Right atrium auricular region (tissue), 2 donors: Measurements from ENCODE around the gene PLPP4. TPM values are rescaled to one million over a fixed set of nuclear protein-coding genes. Genes with fewer than 3 reads are reported as not detected.

Experiments
- DNase-seq: peaks from one replicate; pipeline ENCODE4 v3.0.0-alpha.2; 2019; ENCODE audit warnings: low spot score
- H3K27ac ChIP-seq, 2 donors: fragments of 200-600 bp; sonication (generic); 1 replicate in 1 of 2; 2 replicates in 1 of 2; pipeline ENCODE4 v1.5.1; 2016 to 2019
- H3K27me3 ChIP-seq, 2 donors: fragments of 200-600 bp; sonication (generic); one replicate each; pipeline versions ENCODE4 v1.5.1 to v1.6.0; 2017 to 2019
- H3K36me3 ChIP-seq: fragments of 200-600 bp; sonication (generic); one replicate; pipeline ENCODE4 v1.5.1; 2016
- H3K4me1 ChIP-seq, 2 donors: fragments of 200-600 bp; sonication (generic); one replicate each; pipeline versions ENCODE4 v1.5.1 to v1.6.0; 2017 to 2019
- H3K4me3 ChIP-seq, 2 donors: fragments of 200-600 bp; sonication (generic); 1 replicate in 1 of 2; 2 replicates in 1 of 2; pipeline ENCODE4 v1.5.1; 2017 to 2019; ENCODE audit warnings: mild to moderate bottlenecking in 1 of 2, moderate library complexity in 1 of 2
- H3K9me3 ChIP-seq, 2 donors: fragments of 200-600 bp; sonication (generic); one replicate each; pipeline ENCODE4 v1.5.1; 2019
- total RNA-seq, 2 donors: library from RNA; depleted of rRNA; stranded (reverse); fragments of >200 nt; gene quantifications; one replicate each; pipeline ENCODE4 v1.1.0, GENCODE V29; 2016
- TF ChIP-seq, protein P1 (sequence below), 2 donors: fragments of 200-600 bp; sonication (generic); IDR thresholded peaks; one replicate each; pipeline ENCODE4 v1.5.1; 2019; ENCODE audit warnings: antibody characterized with exemption in 2 of 2

The PLPP4 gene
- total RNA-seq, 2 donors from 2014 or later = not detected

DNA sequence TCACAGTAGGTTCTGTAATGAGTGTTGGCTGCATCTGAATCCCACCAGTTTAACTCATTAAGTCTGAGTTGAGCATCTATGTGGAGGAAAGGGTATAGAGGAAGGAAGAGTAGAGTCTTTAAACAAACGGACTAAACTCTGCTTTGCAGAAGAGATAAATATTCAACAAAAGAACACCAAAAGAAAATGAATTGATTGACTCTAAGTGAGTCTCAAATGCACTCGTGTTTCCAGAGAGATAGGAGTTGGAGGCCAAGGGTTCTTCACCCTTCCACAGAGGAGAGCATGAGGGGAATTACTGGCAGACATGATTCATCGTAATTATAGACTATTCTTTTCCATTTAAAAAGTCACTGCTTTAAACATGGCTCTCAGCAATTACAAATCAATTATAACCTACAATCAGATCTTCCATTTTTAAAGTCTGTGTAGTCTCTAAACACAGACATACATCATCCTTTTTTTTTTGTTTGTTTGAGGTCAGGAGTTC is 56.3 kb downstream of the PLPP4 start:
- Histone ChIP-seq H3K4me3 (no peak overlapping the region), H3K27ac (no peak overlapping the region), H3K4me1 (no peaks in the 10 kb centered on the region), H3K27me3 (no peaks in the 10 kb centered on the region), H3K9me3 (no peaks in the 10 kb centered on the region), H3K36me3 (no peaks in the 10 kb centered on the region)
- TF ChIP-seq, protein P1, sequence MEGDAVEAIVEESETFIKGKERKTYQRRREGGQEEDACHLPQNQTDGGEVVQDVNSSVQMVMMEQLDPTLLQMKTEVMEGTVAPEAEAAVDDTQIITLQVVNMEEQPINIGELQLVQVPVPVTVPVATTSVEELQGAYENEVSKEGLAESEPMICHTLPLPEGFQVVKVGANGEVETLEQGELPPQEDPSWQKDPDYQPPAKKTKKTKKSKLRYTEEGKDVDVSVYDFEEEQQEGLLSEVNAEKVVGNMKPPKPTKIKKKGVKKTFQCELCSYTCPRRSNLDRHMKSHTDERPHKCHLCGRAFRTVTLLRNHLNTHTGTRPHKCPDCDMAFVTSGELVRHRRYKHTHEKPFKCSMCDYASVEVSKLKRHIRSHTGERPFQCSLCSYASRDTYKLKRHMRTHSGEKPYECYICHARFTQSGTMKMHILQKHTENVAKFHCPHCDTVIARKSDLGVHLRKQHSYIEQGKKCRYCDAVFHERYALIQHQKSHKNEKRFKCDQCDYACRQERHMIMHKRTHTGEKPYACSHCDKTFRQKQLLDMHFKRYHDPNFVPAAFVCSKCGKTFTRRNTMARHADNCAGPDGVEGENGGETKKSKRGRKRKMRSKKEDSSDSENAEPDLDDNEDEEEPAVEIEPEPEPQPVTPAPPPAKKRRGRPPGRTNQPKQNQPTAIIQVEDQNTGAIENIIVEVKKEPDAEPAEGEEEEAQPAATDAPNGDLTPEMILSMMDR (IDR thresholded peaks at IDR 0.05) = no peak
- DNase-seq = no peak

DNA sequence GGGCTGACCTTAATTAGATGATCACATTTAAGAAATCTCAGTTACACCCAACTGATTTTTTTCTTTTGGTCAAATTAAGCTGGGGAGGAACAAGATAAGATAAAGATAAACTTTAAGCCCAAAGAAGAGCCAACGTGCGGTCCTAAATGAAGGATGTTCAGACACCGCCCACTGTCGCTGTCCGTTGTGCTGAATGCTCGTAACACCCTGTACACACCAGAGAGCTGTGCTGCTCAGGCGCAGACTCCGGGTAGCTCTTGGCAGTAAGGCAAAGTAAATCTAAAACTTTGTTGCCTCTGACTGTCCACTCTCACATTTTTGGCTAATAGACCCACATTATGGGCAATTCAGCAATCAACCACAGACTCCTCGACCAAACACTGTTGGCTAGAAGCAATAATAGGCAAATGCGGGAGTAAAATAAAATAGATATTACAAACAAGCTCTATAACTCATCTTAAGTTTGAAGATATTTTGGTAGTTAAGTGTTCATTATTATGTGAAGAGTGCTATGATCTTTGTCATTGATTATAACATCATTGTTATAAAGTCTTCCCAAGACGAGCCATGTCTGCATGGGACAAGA is 57.1 kb downstream of the PLPP4 start:
- DNase-seq = no peak
- Histone ChIP-seq H3K27ac (no peak overlapping the region), H3K4me3 (no peak overlapping the region), H3K4me1 (no peaks in the 10 kb centered on the region), H3K27me3 (no peaks in the 10 kb centered on the region), H3K9me3 (no peaks in the 10 kb centered on the region), H3K36me3 (no peaks in the 10 kb centered on the region)
- TF ChIP-seq, protein P1 (IDR thresholded peaks at IDR 0.05) = no peak

DNA sequence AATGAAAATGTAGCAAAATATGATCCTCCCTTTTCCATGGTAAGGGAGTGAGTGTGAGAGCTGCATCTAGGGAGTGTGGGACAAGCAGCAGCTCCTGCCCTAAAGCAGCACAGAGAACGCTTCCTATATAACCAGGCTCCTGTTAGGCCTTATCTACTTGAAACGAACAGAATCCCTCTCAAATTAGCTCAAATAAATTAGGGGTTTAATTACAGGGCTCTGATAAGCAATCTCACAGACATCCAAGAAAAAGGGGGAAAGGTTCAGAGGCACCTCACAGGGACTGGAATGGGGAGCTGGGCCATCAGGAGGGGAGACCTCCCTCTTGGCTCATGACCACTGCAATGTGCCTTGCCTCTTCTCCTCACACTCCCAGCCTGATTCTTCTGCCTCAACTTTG is 57.9 kb downstream of the PLPP4 start:
- no peak for DNase-seq
- Histone ChIP-seq H3K27me3 (no peaks in the 10 kb centered on the region), H3K4me1 (no peaks in the 10 kb centered on the region), H3K36me3 (no peaks in the 10 kb centered on the region), H3K27ac (no peak overlapping the region), H3K4me3 (no peak overlapping the region), H3K9me3 (no peaks in the 10 kb centered on the region)
- TF ChIP-seq, protein P1 (IDR thresholded peaks at IDR 0.05) = no peak

DNA sequence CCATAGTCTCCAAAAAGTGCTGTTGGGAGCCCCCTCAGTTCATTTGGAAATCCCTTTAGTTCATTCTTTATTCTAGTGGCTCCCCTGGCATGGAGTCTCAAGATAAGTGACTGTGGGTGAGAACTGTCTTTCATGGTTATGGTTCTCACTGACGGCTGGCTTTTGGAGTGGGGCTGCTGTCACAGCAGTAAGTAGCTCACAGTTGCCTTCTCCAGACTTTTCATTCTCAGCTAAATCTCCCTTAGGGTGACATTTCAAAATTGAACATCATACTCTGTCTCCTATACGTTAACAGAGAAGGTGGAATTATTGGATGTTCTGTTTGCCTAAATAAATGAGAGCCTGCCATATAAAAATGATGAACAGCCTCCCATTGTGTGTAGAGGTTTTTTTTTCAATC is 58.7 kb downstream of the PLPP4 start:
- Histone ChIP-seq H3K27me3 (no peaks in the 10 kb centered on the region), H3K36me3 (no peaks in the 10 kb centered on the region), H3K4me1 (no peaks in the 10 kb centered on the region), H3K9me3 (no peaks in the 10 kb centered on the region), H3K4me3 (no peak overlapping the region), H3K27ac (no peak overlapping the region)
- TF ChIP-seq, protein P1 (IDR thresholded peaks at IDR 0.05) = no peak
- DNase-seq = no peak

DNA sequence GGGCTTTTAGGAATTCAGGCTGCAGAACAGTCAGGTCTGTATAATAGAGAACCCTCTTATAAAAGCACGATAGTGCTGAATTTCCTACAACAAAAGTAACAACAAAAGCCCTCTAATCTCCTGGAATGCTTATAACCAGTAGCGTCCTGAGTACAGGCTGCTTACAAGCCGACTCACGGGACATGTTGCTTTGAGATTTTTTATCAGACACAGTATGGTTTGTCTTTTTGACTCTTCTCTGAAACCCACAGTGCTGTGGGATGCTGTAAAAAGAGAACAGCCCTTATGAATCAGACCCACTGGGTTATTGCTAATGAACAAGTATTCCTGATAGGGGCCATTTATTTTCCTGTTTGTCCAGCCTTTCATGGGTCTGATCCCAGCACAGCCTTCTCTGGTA is 59.4 kb downstream of the PLPP4 start:
- H3K4me3 ChIP-seq = no peak overlapping the region
- H3K27me3 ChIP-seq = no peaks in the 10 kb centered on the region
- no peaks in the 10 kb centered on the region for H3K36me3 ChIP-seq
- no peak for DNase-seq
- TF ChIP-seq, protein P1 (IDR thresholded peaks at IDR 0.05) = no peak
- H3K9me3 ChIP-seq = no peaks in the 10 kb centered on the region
- H3K27ac ChIP-seq = no peak overlapping the region
- no peaks in the 10 kb centered on the region for H3K4me1 ChIP-seq

DNA sequence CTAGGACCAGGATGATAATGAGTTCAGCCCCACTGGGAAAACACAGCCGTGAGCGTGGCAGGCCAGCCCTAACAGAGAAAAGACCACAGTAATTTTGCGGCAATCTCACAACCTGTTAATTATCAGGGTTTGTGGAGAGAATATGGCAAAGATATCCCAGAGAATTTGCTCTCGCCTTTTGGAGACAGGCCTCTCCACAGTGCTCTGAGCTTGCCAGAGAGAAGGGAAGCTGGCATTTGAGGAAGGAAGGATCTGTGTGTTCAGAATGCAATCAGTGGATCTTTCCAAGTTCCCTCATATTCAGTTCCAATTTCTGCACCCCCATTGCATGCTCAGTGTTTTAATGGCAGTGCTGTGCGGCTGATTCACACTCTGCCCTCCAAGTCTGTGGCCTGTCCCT is 60.2 kb downstream of the PLPP4 start:
- Histone ChIP-seq H3K27ac (no peak overlapping the region), H3K4me3 (no peak overlapping the region), H3K27me3 (no peaks in the 10 kb centered on the region), H3K4me1 (no peaks in the 10 kb centered on the region), H3K36me3 (no peaks in the 10 kb centered on the region), H3K9me3 (no peaks in the 10 kb centered on the region)
- TF ChIP-seq, protein P1 (IDR thresholded peaks at IDR 0.05) = no peak
- no peak for DNase-seq
